Activated CD4-positive, alpha-beta T cell treated with anti-CD3 and anti-CD28 coated beads, Interleukin-2, amount 10 ng/mL, durations not matched to agents 7 days and 5 days (primary cell): Measurements from ENCODE around the gene OR10R2. TPM values are rescaled to one million over a fixed set of nuclear protein-coding genes. Genes with fewer than 3 reads are reported as not detected.
"Not testable (repeated sequence)": the region's sequence is repeated elsewhere in the genome, so short reads cannot be mapped to it uniquely, and the experiment has no call there.

Experiments
- CTCF ChIA-PET: fragments of 350-600 bp; sonication (Branson Sonifier 250); formaldehyde crosslinking; loops from one replicate; lab custom pipeline; 2021; ENCODE audit warnings: antibody characterized with exemption; lab: Charles Lee
- POLR2A ChIA-PET: fragments of 350-600 bp; sonication (Branson Sonifier 250); formaldehyde crosslinking; loops from one replicate; lab custom pipeline; 2021; ENCODE audit warnings: antibody characterized with exemption; lab: Charles Lee
- DNase-seq: peaks from one replicate; pipeline ENCODE4 v3.0.0-alpha.2; 2020
- H3K27ac Mint-ChIP-seq: one replicate; pipeline ENCODE4 v1.8.0; 2021; ENCODE audit warnings: mild to moderate bottlenecking, moderate library complexity, mixed read lengths
- H3K27me3 Mint-ChIP-seq: one replicate; pipeline ENCODE4 v1.8.0; 2021; ENCODE audit warnings: mixed read lengths
- H3K36me3 Mint-ChIP-seq: one replicate; pipeline ENCODE4 v1.8.0; 2021; ENCODE audit warnings: low read depth, mixed read lengths
- H3K4me1 Mint-ChIP-seq: one replicate; pipeline ENCODE4 v1.8.0; 2021; ENCODE audit warnings: mixed read lengths
- H3K4me3 Mint-ChIP-seq: one replicate; pipeline ENCODE4 v1.8.0; 2021; ENCODE audit warnings: mild to moderate bottlenecking, moderate library complexity, mixed read lengths
- H3K9me3 Mint-ChIP-seq: one replicate; pipeline ENCODE4 v1.8.0; 2021; ENCODE audit warnings: mixed read lengths
- total RNA-seq, 2 experiments: library from RNA; stranded (reverse); gene quantifications; one replicate each; pipeline ENCODE4 v1.2.3, GENCODE V29; 2021

OR10R2 gene
- total RNA-seq, result not detected

GRCh38 chr1:158471920-158472319 is at the start of gene OR10R2:
Gene OR10R2, plus strand, starts transcription at chr1:158472220. Its CDS starts 106 bp downstream, at chr1:158472326.
- Mint-ChIP-seq H3K4me3 (no peak within 1 kb of the TSS), H3K27ac (no peak within 1 kb of the TSS), H3K36me3 (no peaks in the 10 kb centered on the region), H3K9me3 (no peaks in the 10 kb centered on the region), H3K4me1 (no peaks in the 10 kb centered on the region), H3K27me3 (peaks cover 5% of the 10 kb centered on the region)
- DNase-seq, result no peak
- ChIA-PET CTCF (no interaction called here), POLR2A (no interaction called here)

- H3K4me1 Mint-ChIP-seq, result no peaks in the 10 kb centered on the region
- H3K27me3 Mint-ChIP-seq, result no peaks in the 10 kb centered on the region
- H3K4me3 Mint-ChIP-seq, result no peak overlapping the region
- CTCF ChIA-PET, result no interaction called here
- no peak for DNase-seq
- H3K36me3 Mint-ChIP-seq, result no peaks in the 10 kb centered on the region
- H3K9me3 Mint-ChIP-seq, result no peaks in the 10 kb centered on the region
- no peak overlapping the region for H3K27ac Mint-ChIP-seq
- POLR2A ChIA-PET, result no interaction called here
Observed at GRCh38 chr1:158425027-158425426, 47.0 kb upstream of the OR10R2 start.

- DNase-seq, result no peak
- no peaks in the 10 kb centered on the region for H3K4me1 Mint-ChIP-seq
- no peak within 1 kb of the TSS for H3K4me3 Mint-ChIP-seq
- no peaks in the 10 kb centered on the region for H3K36me3 Mint-ChIP-seq
- H3K9me3 Mint-ChIP-seq, result no peaks in the 10 kb centered on the region
- no peaks in the 10 kb centered on the region for H3K27me3 Mint-ChIP-seq
- POLR2A ChIA-PET, result no interaction called here
- CTCF ChIA-PET, result no interaction called here
- H3K27ac Mint-ChIP-seq, result no peak within 1 kb of the TSS
Observed at GRCh38 chr1:158426137-158426536, 45.9 kb upstream of the OR10R2 start, which contains the start of gene OR10K2. Gene OR10K2, minus strand, starts transcription at chr1:158426237. Its CDS starts 5,371 bp downstream, at chr1:158420866.

- H3K36me3 Mint-ChIP-seq, DNase-seq, CTCF ChIA-PET, H3K27me3 Mint-ChIP-seq, POLR2A ChIA-PET, H3K4me3 Mint-ChIP-seq, H3K4me1 Mint-ChIP-seq, H3K9me3 Mint-ChIP-seq, H3K27ac Mint-ChIP-seq: not testable (repeated sequence)
Observed at GRCh38 chr1:158430163-158430562, 41.9 kb upstream of the OR10R2 start.

GRCh38 chr1:158434741-158435140 is 37.3 kb upstream of the OR10R2 start:
- Mint-ChIP-seq H3K27ac (no peak overlapping the region), H3K36me3 (no peaks in the 10 kb centered on the region), H3K4me1 (no peaks in the 10 kb centered on the region), H3K4me3 (no peak overlapping the region), H3K27me3 (peaks cover 17% of the 10 kb centered on the region), H3K9me3 (peaks cover 3% of the 10 kb centered on the region)
- DNase-seq, result no peak
- ChIA-PET CTCF (no interaction called here), POLR2A (no interaction called here)

- H3K4me1 Mint-ChIP-seq, result no peaks in the 10 kb centered on the region
Observed at GRCh38 chr1:158445376-158445775, 26.6 kb upstream of the OR10R2 start.

GRCh38 chr1:158454537-158454936 is 17.5 kb upstream of the OR10R2 start:
- Mint-ChIP-seq H3K9me3 (no peaks in the 10 kb centered on the region), H3K36me3 (no peaks in the 10 kb centered on the region), H3K4me3 (no peak overlapping the region), H3K4me1 (no peaks in the 10 kb centered on the region), H3K27me3 (peaks cover 6% of the 10 kb centered on the region), H3K27ac (no peak overlapping the region)
- POLR2A ChIA-PET, result no interaction called here
- no peak for DNase-seq
- CTCF ChIA-PET, result no interaction called here

More at GRCh38 chr1:158445376-158445775, 26.6 kb upstream of the OR10R2 start:
- H3K27ac Mint-ChIP-seq, result no peak overlapping the region
- no peak overlapping the region for H3K4me3 Mint-ChIP-seq
- H3K9me3 Mint-ChIP-seq, result no peaks in the 10 kb centered on the region
- H3K36me3 Mint-ChIP-seq, result no peaks in the 10 kb centered on the region
- peaks cover 2% of the 10 kb centered on the region for H3K27me3 Mint-ChIP-seq
- ChIA-PET CTCF (no interaction called here), POLR2A (no interaction called here)
- DNase-seq, result no peak

GRCh38 chr1:158457246-158457645 is 14.8 kb upstream of the OR10R2 start:
- no peaks in the 10 kb centered on the region for H3K9me3 Mint-ChIP-seq
- H3K36me3 Mint-ChIP-seq, result no peaks in the 10 kb centered on the region
- ChIA-PET POLR2A (no interaction called here), CTCF (no interaction called here)
- no peak overlapping the region for H3K4me3 Mint-ChIP-seq
- no peak overlapping the region for H3K27ac Mint-ChIP-seq
- H3K4me1 Mint-ChIP-seq, result no peaks in the 10 kb centered on the region
- no peak for DNase-seq
- H3K27me3 Mint-ChIP-seq, result peaks cover 5% of the 10 kb centered on the region

GRCh38 chr1:158458263-158458662 is 13.8 kb upstream of the OR10R2 start:
- CTCF ChIA-PET, result no interaction called here
- POLR2A ChIA-PET, result no interaction called here
- H3K27ac Mint-ChIP-seq, result no peak overlapping the region
- H3K27me3 Mint-ChIP-seq, result peaks cover 5% of the 10 kb centered on the region
- H3K36me3 Mint-ChIP-seq, result no peaks in the 10 kb centered on the region
- H3K4me1 Mint-ChIP-seq, result no peaks in the 10 kb centered on the region
- H3K4me3 Mint-ChIP-seq, result no peak overlapping the region
- no peak for DNase-seq
- no peaks in the 10 kb centered on the region for H3K9me3 Mint-ChIP-seq

- Mint-ChIP-seq H3K27ac (no peak within 1 kb of the TSS), H3K4me3 (no peak within 1 kb of the TSS), H3K9me3 (no peaks in the 10 kb centered on the region), H3K27me3 (peaks cover 5% of the 10 kb centered on the region), H3K4me1 (no peaks in the 10 kb centered on the region), H3K36me3 (no peaks in the 10 kb centered on the region)
- ChIA-PET CTCF (no interaction called here), POLR2A (no interaction called here)
- DNase-seq, result no peak
Observed at GRCh38 chr1:158461534-158461933, 10.5 kb upstream of the OR10R2 start, which contains the start of gene OR10K1. Gene OR10K1, plus strand, starts transcription at chr1:158461834. Its CDS starts 3,728 bp downstream, at chr1:158465562.

GRCh38 chr1:158485455-158485854 is 13.4 kb downstream of the OR10R2 start:
- POLR2A ChIA-PET, result no interaction called here
- no peaks in the 10 kb centered on the region for H3K4me1 Mint-ChIP-seq
- H3K9me3 Mint-ChIP-seq, result no peaks in the 10 kb centered on the region
- CTCF ChIA-PET, result no interaction called here
- H3K27ac Mint-ChIP-seq, result no peak overlapping the region
- no peak for DNase-seq
- H3K4me3 Mint-ChIP-seq, result no peak overlapping the region
- peaks cover 16% of the 10 kb centered on the region for H3K27me3 Mint-ChIP-seq
- no peaks in the 10 kb centered on the region for H3K36me3 Mint-ChIP-seq

- no peak for DNase-seq
- Mint-ChIP-seq H3K27me3 (peaks cover 19% of the 10 kb centered on the region), H3K36me3 (no peaks in the 10 kb centered on the region), H3K4me3 (no peak overlapping the region), H3K27ac (no peak overlapping the region), H3K9me3 (no peaks in the 10 kb centered on the region), H3K4me1 (no peaks in the 10 kb centered on the region)
- POLR2A ChIA-PET, result no interaction called here
- CTCF ChIA-PET, result no interaction called here
Observed at GRCh38 chr1:158491316-158491715, 19.3 kb downstream of the OR10R2 start.

- ChIA-PET POLR2A (no interaction called here), CTCF (no interaction called here)
- H3K9me3 Mint-ChIP-seq, result no peaks in the 10 kb centered on the region
- H3K27ac Mint-ChIP-seq, result no peak overlapping the region
- no peaks in the 10 kb centered on the region for H3K36me3 Mint-ChIP-seq
- no peaks in the 10 kb centered on the region for H3K4me1 Mint-ChIP-seq
- H3K4me3 Mint-ChIP-seq, result no peak overlapping the region
- H3K27me3 Mint-ChIP-seq, result peaks cover 22% of the 10 kb centered on the region
- no peak for DNase-seq
Observed at GRCh38 chr1:158493054-158493453, 21.0 kb downstream of the OR10R2 start.

GRCh38 chr1:158494796-158495195 is 22.8 kb downstream of the OR10R2 start:
- no peaks in the 10 kb centered on the region for H3K4me1 Mint-ChIP-seq
- H3K36me3 Mint-ChIP-seq, result no peaks in the 10 kb centered on the region
- CTCF ChIA-PET, result no interaction called here
- H3K27me3 Mint-ChIP-seq, result peaks cover 11% of the 10 kb centered on the region
- no peak overlapping the region for H3K4me3 Mint-ChIP-seq
- no peak overlapping the region for H3K27ac Mint-ChIP-seq
- no peaks in the 10 kb centered on the region for H3K9me3 Mint-ChIP-seq
- POLR2A ChIA-PET, result no interaction called here
- no peak for DNase-seq
